Bronchial epithelial cell (primary cell): Measurements from ENCODE around the gene PAF1. TPM values are rescaled to one million over a fixed set of nuclear protein-coding genes. Genes with fewer than 3 reads are reported as not detected.

Source experiments
- DNase-seq: peaks from one replicate; pipeline ENCODE4 v3.0.0-alpha.2; 2010; ENCODE audit warnings: low read depth
- FAIRE-seq: peaks from 2 replicates; lab custom pipeline; 2011; peaks lifted over from hg19 to GRCh38; lab: Jason Lieb, UNC
- H3K27me3 ChIP-seq: 2 replicates; pipeline ENCODE4 v1.5.1; 2011; ENCODE audit warnings: low read length; ENCODE audit not compliant: control insufficient read depth, insufficient read depth
- H3K36me3 ChIP-seq: 2 replicates; pipeline ENCODE4 v1.5.1; 2011; ENCODE audit warnings: low read length; ENCODE audit not compliant: control insufficient read depth, insufficient read depth
- H3K4me3 ChIP-seq: 2 replicates; pipeline ENCODE4 v1.5.1; 2011; ENCODE audit warnings: mild to moderate bottlenecking, low read depth, low read length, control low read depth
- total RNA-seq: library from RNA; depleted of rRNA; stranded (reverse); fragments of >200 nt; gene quantifications from 2 replicates; pipeline ENCODE4 v1.2.1, GENCODE V29; 2014
- TF ChIP-seq, protein P1 (sequence below): IDR thresholded peaks from 2 replicates; pipeline ENCODE4 v1.5.1; 2011; ENCODE audit warnings: mild to moderate bottlenecking, moderate library complexity, low read length, control low read depth, inconsistent platforms; ENCODE audit not compliant: insufficient read depth, severe bottlenecking

The PAF1 gene
- total RNA-seq, 1 donor from 2014 or later, result 31.6 TPM

DNA sequence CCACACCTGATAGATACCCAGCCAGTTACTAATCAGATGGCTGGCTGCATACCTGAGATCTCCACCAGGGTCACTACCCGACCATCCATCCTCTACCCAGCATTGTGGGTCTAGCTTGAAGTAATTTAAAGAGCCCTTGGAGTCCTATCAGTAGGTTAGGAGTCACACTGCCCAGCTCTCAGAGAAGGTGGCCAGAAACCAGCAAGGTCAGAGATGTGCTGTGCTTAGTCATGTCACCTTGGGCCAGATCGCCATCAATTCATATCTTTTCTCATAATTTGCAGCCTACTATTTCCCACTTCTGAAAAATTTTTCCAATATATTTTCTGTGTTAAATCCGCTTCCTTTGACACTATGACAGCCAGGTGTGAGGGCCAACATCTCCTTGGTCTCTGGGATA is 34.8 kb downstream of the PAF1 start:
- FAIRE-seq, result no peak
- H3K27me3 ChIP-seq, result no peaks in the 10 kb centered on the region
- H3K36me3 ChIP-seq, result peaks cover 25% of the 10 kb centered on the region
- H3K4me3 ChIP-seq, result no peak overlapping the region
- no peak for DNase-seq
- TF ChIP-seq, protein P1, sequence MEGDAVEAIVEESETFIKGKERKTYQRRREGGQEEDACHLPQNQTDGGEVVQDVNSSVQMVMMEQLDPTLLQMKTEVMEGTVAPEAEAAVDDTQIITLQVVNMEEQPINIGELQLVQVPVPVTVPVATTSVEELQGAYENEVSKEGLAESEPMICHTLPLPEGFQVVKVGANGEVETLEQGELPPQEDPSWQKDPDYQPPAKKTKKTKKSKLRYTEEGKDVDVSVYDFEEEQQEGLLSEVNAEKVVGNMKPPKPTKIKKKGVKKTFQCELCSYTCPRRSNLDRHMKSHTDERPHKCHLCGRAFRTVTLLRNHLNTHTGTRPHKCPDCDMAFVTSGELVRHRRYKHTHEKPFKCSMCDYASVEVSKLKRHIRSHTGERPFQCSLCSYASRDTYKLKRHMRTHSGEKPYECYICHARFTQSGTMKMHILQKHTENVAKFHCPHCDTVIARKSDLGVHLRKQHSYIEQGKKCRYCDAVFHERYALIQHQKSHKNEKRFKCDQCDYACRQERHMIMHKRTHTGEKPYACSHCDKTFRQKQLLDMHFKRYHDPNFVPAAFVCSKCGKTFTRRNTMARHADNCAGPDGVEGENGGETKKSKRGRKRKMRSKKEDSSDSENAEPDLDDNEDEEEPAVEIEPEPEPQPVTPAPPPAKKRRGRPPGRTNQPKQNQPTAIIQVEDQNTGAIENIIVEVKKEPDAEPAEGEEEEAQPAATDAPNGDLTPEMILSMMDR, result no peak

DNA sequence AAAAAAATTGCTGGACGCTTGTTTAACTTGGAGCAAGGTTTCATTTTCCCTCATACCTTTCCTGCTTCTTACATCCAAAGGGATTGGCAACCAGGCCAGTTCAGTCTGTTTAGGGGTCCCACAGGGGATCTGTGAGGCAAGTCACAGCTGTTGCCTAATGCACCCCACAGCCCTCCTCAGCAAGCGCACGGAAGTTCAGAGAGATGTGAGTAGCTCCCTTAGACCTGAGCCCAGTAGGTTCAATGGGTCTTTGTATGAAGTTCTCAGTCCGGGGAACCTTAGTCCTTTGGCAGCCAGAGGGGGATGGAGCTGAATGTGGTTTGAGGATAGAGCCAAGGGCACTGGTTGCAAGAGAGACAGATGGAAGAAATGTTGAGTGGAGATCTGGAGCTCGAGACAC is 35.7 kb downstream of the PAF1 start:
- Histone ChIP-seq H3K36me3 (peaks cover 25% of the 10 kb centered on the region), H3K4me3 (no peak overlapping the region), H3K27me3 (no peaks in the 10 kb centered on the region)
- FAIRE-seq (no peak), DNase-seq (no peak)
- TF ChIP-seq, protein P1, result no peak

DNA sequence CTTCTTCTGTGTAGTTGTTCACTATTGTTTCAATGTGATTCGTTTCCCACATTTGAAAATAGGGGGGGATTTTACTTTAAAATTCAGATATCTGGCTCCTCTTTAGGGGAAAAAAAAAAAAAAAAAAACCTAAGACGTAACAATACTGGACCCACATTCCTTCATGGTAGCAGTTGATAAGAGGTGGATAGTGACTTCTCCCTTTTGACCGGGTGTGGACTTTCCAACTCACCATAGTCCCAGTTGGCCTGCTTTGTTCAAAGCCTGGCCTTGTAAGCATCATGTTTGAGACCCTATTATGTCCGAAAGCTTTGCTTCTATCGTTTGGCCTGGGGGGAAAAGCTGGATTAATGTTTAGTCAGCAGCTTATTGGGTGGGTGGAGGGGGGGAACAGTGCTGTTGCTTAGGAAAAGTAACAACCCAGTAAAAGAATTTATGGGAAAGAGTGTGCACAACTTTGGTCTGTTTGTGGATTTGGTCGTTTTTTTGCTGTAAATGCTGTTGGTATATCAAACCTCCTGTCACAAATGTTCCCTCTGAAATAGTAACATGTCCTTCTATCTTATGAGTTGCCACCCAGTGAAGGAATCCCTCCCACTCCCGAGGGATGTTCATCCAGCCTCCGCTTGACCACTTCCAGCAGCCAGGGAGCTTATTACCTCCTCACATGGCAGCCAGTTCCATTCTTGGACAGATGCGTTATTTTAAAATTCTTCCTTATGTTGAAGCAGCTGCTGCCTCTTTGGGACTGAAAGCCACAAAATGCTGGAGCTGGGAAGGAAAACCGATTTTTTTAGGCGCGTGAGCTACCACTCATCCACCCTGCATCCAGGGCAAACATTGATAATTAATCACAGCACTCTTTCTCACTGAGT is 38.3 kb downstream of the PAF1 start:
- DNase-seq (no peak), FAIRE-seq (no peak)
- TF ChIP-seq, protein P1, result no peak
- H3K4me3 ChIP-seq, result no peak overlapping the region
- H3K27me3 ChIP-seq, result no peaks in the 10 kb centered on the region
- peaks cover 24% of the 10 kb centered on the region for H3K36me3 ChIP-seq

DNA sequence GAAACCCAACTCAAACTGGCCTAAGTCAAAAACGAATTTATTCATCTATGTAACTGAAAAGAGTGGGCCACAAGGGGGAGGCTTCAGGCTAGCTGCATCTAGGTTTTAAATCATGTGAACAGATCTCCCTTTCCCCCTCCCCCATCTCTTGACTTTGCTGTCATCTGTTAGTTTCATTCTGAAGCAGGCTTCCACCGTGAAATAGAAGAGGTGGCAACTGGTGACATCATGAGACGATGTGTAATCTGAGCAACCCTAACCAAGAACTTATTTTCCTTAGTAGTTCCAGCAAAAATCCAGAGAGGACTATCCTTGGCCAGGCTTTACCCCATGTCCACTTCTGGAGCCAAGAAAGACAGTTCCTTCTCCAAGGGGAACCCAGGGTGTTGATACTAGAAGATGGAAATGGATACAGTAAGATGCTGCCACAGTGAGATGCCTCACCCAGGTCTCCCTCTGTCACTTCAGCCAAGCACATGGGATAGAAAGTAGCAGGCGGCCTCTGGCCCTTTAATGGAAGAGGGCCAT is 39.3 kb downstream of the PAF1 start:
- Histone ChIP-seq H3K36me3 (peaks cover 15% of the 10 kb centered on the region), H3K27me3 (no peaks in the 10 kb centered on the region), H3K4me3 (no peak overlapping the region)
- FAIRE-seq (peak; percentile 66), DNase-seq (no peak)
- TF ChIP-seq, protein P1, result no peak

DNA sequence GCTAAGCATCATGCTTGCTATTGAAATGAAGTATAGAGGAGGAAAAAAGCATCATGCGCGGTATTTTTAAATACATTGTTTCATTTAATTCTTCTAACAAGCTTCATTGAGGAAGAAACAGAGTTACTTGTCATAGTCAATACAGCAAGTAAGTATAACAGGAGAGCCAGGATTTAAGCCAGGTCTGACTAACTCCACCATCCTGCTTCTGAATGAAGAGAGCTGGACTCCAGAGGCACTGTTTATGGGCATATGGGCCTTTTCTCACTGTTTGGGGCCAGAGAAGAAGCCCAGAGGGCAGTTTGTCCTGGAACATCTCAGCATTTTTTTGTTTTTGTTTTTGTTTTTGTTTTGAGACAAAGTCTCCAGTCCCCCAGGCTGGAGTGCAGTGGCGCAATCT is 40.8 kb downstream of the PAF1 start:
- Histone ChIP-seq H3K36me3 (peaks cover 13% of the 10 kb centered on the region), H3K4me3 (no peak overlapping the region), H3K27me3 (no peaks in the 10 kb centered on the region)
- FAIRE-seq (no peak), DNase-seq (no peak)
- TF ChIP-seq, protein P1, result no peak
